Activated CD8-positive, alpha-beta T cell treated with anti-CD3 and anti-CD28 coated beads for 36 hours (primary cell): Measurements from ENCODE around the gene ICAM2. TPM values are rescaled to one million over a fixed set of nuclear protein-coding genes. Genes with fewer than 3 reads are reported as not detected.

Source experiments
- ATAC-seq: fragments of 200-7000 bp; cut with Tn5 transposase; one replicate; pipeline ENCODE4 v1.10.0; 2021; ENCODE audit warnings: mild to moderate bottlenecking, moderate library complexity
- CTCF ChIA-PET: fragments of 350-600 bp; sonication (Branson Sonifier 250); formaldehyde crosslinking; loops from one replicate; lab custom pipeline; 2021; ENCODE audit warnings: antibody characterized with exemption; lab: Charles Lee
- POLR2A ChIA-PET: fragments of 350-600 bp; sonication (Branson Sonifier 250); formaldehyde crosslinking; loops from one replicate; lab custom pipeline; 2021; ENCODE audit warnings: antibody characterized with exemption; lab: Charles Lee
- DNase-seq: peaks from one replicate; pipeline ENCODE4 v3.0.0-alpha.2; 2020
- H3K27ac Mint-ChIP-seq: one replicate; pipeline ENCODE4 v1.8.0; 2021; ENCODE audit warnings: mild to moderate bottlenecking, mixed read lengths
- H3K27me3 Mint-ChIP-seq: one replicate; pipeline ENCODE4 v1.8.0; 2021; ENCODE audit warnings: mixed read lengths
- H3K36me3 Mint-ChIP-seq: one replicate; pipeline ENCODE4 v1.8.0; 2021; ENCODE audit warnings: low read depth, mixed read lengths
- H3K4me1 Mint-ChIP-seq: one replicate; pipeline ENCODE4 v1.8.0; 2021; ENCODE audit warnings: low read depth, mixed read lengths
- H3K4me3 Mint-ChIP-seq: one replicate; pipeline ENCODE4 v1.8.0; 2021; ENCODE audit warnings: mild to moderate bottlenecking, moderate library complexity, mixed read lengths
- H3K9me3 Mint-ChIP-seq: one replicate; pipeline ENCODE4 v1.8.0; 2021; ENCODE audit warnings: mixed read lengths
- intact Hi-C: fragments of 100-400 bp; cut with micrococcal nuclease; formaldehyde crosslinking; loops from one replicate; pipeline ENCODE4 v1.10.0; 2022
- total RNA-seq, 2 experiments: library from RNA; stranded (reverse); gene quantifications; one replicate each; pipeline ENCODE4 v1.2.3, GENCODE V29; 2021
- TF ChIP-seq, protein P1 (sequence below): fragments of 200-600 bp; IDR thresholded peaks from one replicate; pipeline ENCODE4 v1.8.0; 2022; ENCODE audit warnings: antibody characterized with exemption, mild to moderate bottlenecking

ICAM2 gene
- total RNA-seq, 2 experiments from 2014 or later, result 53.3 to 53.7 TPM

DNA sequence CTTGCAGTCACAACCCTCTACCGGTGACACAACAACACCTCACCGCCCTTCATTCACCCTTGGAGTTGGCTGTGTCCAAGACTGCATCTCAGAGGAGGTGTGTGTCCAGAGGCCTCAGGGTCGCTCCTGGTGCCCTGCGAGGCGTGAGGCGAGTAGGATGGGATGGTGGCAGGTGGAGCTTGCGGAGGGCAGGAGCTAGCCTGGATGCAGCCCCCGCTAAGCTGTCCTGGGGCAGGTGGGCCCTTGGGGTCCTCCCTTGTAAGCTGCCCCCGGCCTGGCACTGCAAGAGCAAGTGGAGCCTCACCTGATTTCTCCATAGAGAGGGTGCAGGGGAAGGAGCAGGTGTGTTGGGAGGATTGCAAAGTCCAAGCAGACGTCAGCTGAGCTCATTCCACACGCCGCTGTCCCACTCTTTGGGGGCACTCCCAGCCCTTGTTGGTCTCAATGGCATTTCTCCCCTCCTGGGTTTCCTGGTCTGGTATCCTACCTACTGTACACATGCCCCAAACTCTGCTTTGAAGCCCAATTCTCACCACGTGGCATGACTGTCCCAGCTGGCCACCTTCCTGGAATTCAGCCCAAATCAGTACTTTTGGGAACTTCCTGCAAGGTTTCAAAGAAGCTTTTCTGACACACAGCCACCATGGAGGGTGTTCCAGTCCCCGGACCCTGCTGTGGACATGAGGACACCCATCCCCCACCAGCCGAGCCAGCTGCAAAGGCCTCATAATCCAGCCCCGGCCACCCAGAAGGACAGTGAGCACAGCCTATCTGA is 18.1 kb upstream of the ICAM2 start:
- TF ChIP-seq, protein P1, sequence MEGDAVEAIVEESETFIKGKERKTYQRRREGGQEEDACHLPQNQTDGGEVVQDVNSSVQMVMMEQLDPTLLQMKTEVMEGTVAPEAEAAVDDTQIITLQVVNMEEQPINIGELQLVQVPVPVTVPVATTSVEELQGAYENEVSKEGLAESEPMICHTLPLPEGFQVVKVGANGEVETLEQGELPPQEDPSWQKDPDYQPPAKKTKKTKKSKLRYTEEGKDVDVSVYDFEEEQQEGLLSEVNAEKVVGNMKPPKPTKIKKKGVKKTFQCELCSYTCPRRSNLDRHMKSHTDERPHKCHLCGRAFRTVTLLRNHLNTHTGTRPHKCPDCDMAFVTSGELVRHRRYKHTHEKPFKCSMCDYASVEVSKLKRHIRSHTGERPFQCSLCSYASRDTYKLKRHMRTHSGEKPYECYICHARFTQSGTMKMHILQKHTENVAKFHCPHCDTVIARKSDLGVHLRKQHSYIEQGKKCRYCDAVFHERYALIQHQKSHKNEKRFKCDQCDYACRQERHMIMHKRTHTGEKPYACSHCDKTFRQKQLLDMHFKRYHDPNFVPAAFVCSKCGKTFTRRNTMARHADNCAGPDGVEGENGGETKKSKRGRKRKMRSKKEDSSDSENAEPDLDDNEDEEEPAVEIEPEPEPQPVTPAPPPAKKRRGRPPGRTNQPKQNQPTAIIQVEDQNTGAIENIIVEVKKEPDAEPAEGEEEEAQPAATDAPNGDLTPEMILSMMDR, result no peak
- ChIA-PET POLR2A (interaction anchor here (0.6 to 1.4 kb wide), 4 partner anchors 12 to 114 kb away, joined by 3 to 5 read pairs (median 4); partner anchors contain the start of gene ICAM2), CTCF (interaction anchor here (1.6 to 2.2 kb wide), 3 partner anchors 10 to 95 kb away, joined by 3 to 17 read pairs (median 10); no protein-coding TSS in a partner anchor)
- Mint-ChIP-seq H3K36me3 (peaks cover 5% of the 10 kb centered on the region), H3K4me3 (no peak overlapping the region), H3K4me1 (peaks cover 2% of the 10 kb centered on the region), H3K27me3 (no peaks in the 10 kb centered on the region), H3K9me3 (no peaks in the 10 kb centered on the region), H3K27ac (no peak overlapping the region)
- DNase-seq (no peak), ATAC-seq (no peak)
- intact Hi-C loops, result no loop called here

DNA sequence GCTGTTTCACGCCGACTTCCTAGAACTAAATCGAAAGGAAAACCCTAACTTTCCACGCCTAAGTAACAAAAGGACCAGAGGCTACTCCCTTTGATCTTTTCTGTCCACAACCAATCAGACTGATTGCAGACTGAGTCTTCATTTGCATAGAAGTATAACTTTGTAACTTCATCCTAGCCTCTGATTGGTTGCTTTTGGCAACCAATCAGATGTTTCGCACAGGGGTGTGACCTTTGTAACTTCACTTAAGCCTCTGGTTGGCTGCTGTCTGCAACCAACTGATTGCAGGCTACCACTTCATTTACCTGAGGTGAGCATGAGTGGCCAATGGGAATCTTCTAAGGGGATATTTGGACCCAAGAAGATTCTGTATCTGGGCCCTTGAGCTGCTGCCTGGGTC is 17.4 kb upstream of the ICAM2 start:
- CTCF ChIA-PET, result interaction anchor here (1.1 to 2.2 kb wide), 4 partner anchors 9 to 95 kb away, joined by 3 to 17 read pairs (median 7); no protein-coding TSS in a partner anchor

GRCh38 chr17:64037180-64037579 is 16.7 kb upstream of the ICAM2 start:
- Mint-ChIP-seq H3K27me3 (no peaks in the 10 kb centered on the region), H3K36me3 (peaks cover 3% of the 10 kb centered on the region), H3K9me3 (no peaks in the 10 kb centered on the region), H3K27ac (no peak overlapping the region), H3K4me3 (no peak overlapping the region), H3K4me1 (peaks cover 2% of the 10 kb centered on the region)
- POLR2A ChIA-PET, result interaction anchor here (1.8 kb wide), 1 partner anchor 31 kb away, joined by 7 read pairs; no protein-coding TSS in a partner anchor
- intact Hi-C loops, result no loop called here
- TF ChIP-seq, protein P1, result no peak
- ATAC-seq, result no peak
- CTCF ChIA-PET, result interaction anchor here (1.1 kb wide), 1 partner anchor 8 kb away, joined by 4 read pairs; no protein-coding TSS in a partner anchor
- no peak for DNase-seq

More for the DNA sequence above, 17.4 kb upstream of the ICAM2 start:
- POLR2A ChIA-PET, result interaction anchor here (1.3 to 1.8 kb wide), 4 partner anchors 13 to 30 kb away, joined by 3 to 7 read pairs (median 4); partner anchors contain the start of gene ICAM2
- Mint-ChIP-seq H3K36me3 (peaks cover 3% of the 10 kb centered on the region), H3K27ac (no peak overlapping the region), H3K4me1 (peaks cover 2% of the 10 kb centered on the region), H3K4me3 (no peak overlapping the region), H3K27me3 (no peaks in the 10 kb centered on the region), H3K9me3 (no peaks in the 10 kb centered on the region)
- DNase-seq, result no peak
- no peak for ATAC-seq
- TF ChIP-seq, protein P1, result no peak
- intact Hi-C loops, result no loop called here

DNA sequence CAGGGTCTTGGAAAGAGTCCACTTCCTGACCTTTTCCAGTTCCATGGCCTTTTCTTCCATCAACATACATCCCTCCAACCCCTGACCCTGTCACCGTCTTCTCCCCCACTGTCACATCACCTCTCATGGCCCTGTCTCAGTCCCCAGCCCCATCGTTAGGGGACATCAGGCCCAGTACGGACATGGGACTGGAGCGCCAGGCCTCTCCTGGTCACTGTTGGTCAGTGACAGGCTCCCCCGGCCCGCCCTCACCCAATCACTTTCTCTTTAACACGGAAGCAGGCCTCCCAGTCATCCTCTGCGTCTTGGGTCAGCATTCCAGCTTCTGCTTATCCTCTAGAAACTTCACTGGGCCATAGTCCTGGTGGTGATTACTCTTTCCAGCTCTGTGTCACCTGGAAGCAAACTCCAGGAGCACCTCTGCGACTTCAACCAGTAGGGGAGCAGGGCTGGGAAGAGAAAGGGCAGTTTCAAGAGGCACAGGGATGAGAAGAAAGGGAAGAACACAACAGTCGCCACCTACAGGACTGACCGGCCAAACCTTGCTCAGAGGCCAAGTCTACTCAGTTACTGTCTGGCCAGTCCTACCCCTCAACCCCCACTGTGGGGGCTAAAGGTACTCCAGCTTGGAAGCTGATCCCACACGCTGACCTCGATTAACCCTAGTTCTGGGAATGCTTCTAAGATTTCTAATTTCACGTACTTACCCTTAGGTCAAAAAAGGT is 15.9 kb upstream of the ICAM2 start:
- intact Hi-C loops, result no loop called here
- TF ChIP-seq, protein P1, result no peak
- H3K27ac Mint-ChIP-seq, result no peak overlapping the region
- DNase-seq (no peak), ATAC-seq (no peak)
- H3K4me3 Mint-ChIP-seq, result no peak overlapping the region
- H3K36me3 Mint-ChIP-seq, result no peaks in the 10 kb centered on the region
- ChIA-PET CTCF (interaction anchor here (1.1 to 1.4 kb wide), 2 partner anchors 27 to 97 kb away, joined by 3 to 7 read pairs; no protein-coding TSS in a partner anchor), POLR2A (interaction anchor here (0.9 to 1.8 kb wide), 3 partner anchors 10 to 267 kb away, joined by 3 to 7 read pairs (median 3); no protein-coding TSS in a partner anchor)
- H3K9me3 Mint-ChIP-seq, result no peaks in the 10 kb centered on the region
- no peaks in the 10 kb centered on the region for H3K27me3 Mint-ChIP-seq
- H3K4me1 Mint-ChIP-seq, result no peaks in the 10 kb centered on the region
